Skeletal muscle satellite cell (primary cell): ENCODE data around the gene SYT11. TPM values are rescaled to one million over a fixed set of nuclear protein-coding genes. Genes with fewer than 3 reads are reported as not detected.
"Not testable (repeated sequence)": the region's sequence is repeated elsewhere in the genome, so short reads cannot be mapped to it uniquely, and the experiment has no call there.

Experiments used
- H3K27me3 ChIP-seq: 2 replicates; pipeline ENCODE4 v1.7.0; 2013; ENCODE audit warnings: low read length; ENCODE audit not compliant: control insufficient read depth, insufficient read depth
- H3K36me3 ChIP-seq: 2 replicates; pipeline ENCODE4 v1.7.0; 2013; ENCODE audit warnings: mild to moderate bottlenecking, control low read depth, low read length; ENCODE audit not compliant: insufficient read depth
- H3K4me1 ChIP-seq: 2 replicates; pipeline ENCODE4 v1.7.0; 2013; ENCODE audit warnings: low read length; ENCODE audit not compliant: control insufficient read depth, insufficient read depth
- H3K4me2 ChIP-seq: 2 replicates; pipeline ENCODE4 v1.7.0; 2013; ENCODE audit warnings: mild to moderate bottlenecking, low read length
- H3K4me3 ChIP-seq: 2 replicates; pipeline ENCODE4 v1.7.0; 2013; ENCODE audit warnings: low read length
- H3K9ac ChIP-seq: 2 replicates; pipeline ENCODE4 v1.7.0; 2013; ENCODE audit warnings: mild to moderate bottlenecking, low read depth, low read length, moderate library complexity
- H3K9me3 ChIP-seq: replicated peaks from 2 replicates; pipeline ENCODE4 v1.7.0; 2013; ENCODE audit warnings: mild to moderate bottlenecking, control low read depth, low read length
- total RNA-seq: library from RNA; depleted of rRNA; stranded (reverse); fragments of >200 nt; gene quantifications from 2 replicates; pipeline ENCODE4 v1.2.3, GENCODE V29; 2012; rRNA removed

The SYT11 gene
- total RNA-seq = 18.8 and 22.1 TPM in 2 replicates

- Histone ChIP-seq H3K27me3 (no peaks in the 10 kb centered on the region), H3K4me1 (peaks cover 16% of the 10 kb centered on the region), H3K9me3 (no peaks in the 10 kb centered on the region), H3K36me3 (peaks cover 8% of the 10 kb centered on the region), H3K9ac (peak within 1 kb of the TSS; percentile 90), H3K4me3 (peak within 1 kb of the TSS; percentile 73), H3K4me2 (peak within 1 kb of the TSS; percentile 84)
These were observed at the start of gene SYT11 for GRCh38 chr1:155859234-155859829. Gene SYT11, plus strand, starts transcription at chr1:155859567. Its CDS starts 195 bp downstream, at chr1:155859762.

DNA sequence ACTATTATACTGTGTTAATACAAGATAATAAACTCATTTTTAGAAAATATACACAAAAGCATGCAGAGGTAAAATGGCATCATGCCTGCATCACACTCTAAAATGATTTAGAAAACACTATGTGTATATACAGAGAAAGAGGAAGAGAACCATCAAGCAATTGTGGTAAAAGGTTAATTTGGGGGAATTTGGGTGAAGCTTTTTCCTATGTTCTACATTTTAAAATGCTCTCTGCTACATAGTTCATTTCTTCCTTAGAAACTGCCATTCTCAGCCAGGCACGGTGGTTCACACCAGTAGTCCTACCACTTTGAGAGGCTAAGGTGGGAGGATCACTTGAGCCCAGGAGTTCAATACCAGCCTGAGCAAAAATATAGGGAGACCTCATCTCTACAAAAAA, 46.5 kb upstream of the SYT11 start:
- no peaks in the 10 kb centered on the region for H3K4me1 ChIP-seq
- no peak overlapping the region for H3K4me3 ChIP-seq
- H3K27me3 ChIP-seq = no peaks in the 10 kb centered on the region
- H3K36me3 ChIP-seq = peaks cover 55% of the 10 kb centered on the region
- H3K9me3 ChIP-seq = no peaks in the 10 kb centered on the region
- no peak overlapping the region for H3K9ac ChIP-seq
- no peak overlapping the region for H3K4me2 ChIP-seq

GRCh38 chr1:155813672-155814071, 45.7 kb upstream of the SYT11 start:
- no peak overlapping the region for H3K9ac ChIP-seq
- no peaks in the 10 kb centered on the region for H3K27me3 ChIP-seq
- no peaks in the 10 kb centered on the region for H3K4me1 ChIP-seq
- H3K9me3 ChIP-seq = no peaks in the 10 kb centered on the region
- peaks cover 54% of the 10 kb centered on the region for H3K36me3 ChIP-seq
- H3K4me2 ChIP-seq = no peak overlapping the region
- H3K4me3 ChIP-seq = no peak overlapping the region

DNA sequence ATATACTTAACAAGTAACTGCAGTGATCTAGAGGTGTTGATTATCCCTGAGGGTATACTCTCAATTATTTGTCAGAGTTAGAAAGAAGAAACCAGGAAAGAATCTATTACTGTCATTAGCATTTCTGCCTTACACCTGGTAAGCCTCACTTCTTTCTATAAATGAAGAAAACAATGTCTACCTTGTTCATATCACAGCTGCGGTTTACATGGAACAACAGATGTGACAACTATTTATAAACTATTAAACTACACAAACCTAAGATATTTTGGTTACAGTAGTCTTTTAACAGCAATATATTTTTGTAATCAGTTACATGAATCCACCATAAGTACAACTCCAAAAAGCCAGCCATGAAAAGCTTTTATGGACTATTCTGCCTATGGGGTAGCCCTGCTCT, 43.0 kb upstream of the SYT11 start:
- H3K27me3 ChIP-seq = no peaks in the 10 kb centered on the region
- H3K9me3 ChIP-seq = no peaks in the 10 kb centered on the region
- H3K4me3 ChIP-seq = no peak overlapping the region
- H3K36me3 ChIP-seq = peaks cover 66% of the 10 kb centered on the region
- H3K4me2 ChIP-seq = no peak overlapping the region
- no peaks in the 10 kb centered on the region for H3K4me1 ChIP-seq
- no peak overlapping the region for H3K9ac ChIP-seq

- Histone ChIP-seq H3K9me3 (no peaks in the 10 kb centered on the region), H3K36me3 (peaks cover 18% of the 10 kb centered on the region), H3K27me3 (no peaks in the 10 kb centered on the region)
These were observed 31.9 kb upstream of the SYT11 start for GRCh38 chr1:155827450-155827849.

GRCh38 chr1:155831279-155831976, 27.9 kb upstream of the SYT11 start:
- Histone ChIP-seq H3K4me1 (peaks cover 11% of the 10 kb centered on the region), H3K4me2 (no peak overlapping the region), H3K36me3 (peaks cover 15% of the 10 kb centered on the region), H3K4me3 (no peak overlapping the region), H3K27me3 (no peaks in the 10 kb centered on the region), H3K9me3 (no peaks in the 10 kb centered on the region), H3K9ac (no peak overlapping the region)

More at GRCh38 chr1:155827450-155827849, 31.9 kb upstream of the SYT11 start:
- H3K9ac ChIP-seq = no peak overlapping the region
- H3K4me1 ChIP-seq = no peaks in the 10 kb centered on the region
- H3K4me3 ChIP-seq = no peak overlapping the region
- no peak overlapping the region for H3K4me2 ChIP-seq

DNA sequence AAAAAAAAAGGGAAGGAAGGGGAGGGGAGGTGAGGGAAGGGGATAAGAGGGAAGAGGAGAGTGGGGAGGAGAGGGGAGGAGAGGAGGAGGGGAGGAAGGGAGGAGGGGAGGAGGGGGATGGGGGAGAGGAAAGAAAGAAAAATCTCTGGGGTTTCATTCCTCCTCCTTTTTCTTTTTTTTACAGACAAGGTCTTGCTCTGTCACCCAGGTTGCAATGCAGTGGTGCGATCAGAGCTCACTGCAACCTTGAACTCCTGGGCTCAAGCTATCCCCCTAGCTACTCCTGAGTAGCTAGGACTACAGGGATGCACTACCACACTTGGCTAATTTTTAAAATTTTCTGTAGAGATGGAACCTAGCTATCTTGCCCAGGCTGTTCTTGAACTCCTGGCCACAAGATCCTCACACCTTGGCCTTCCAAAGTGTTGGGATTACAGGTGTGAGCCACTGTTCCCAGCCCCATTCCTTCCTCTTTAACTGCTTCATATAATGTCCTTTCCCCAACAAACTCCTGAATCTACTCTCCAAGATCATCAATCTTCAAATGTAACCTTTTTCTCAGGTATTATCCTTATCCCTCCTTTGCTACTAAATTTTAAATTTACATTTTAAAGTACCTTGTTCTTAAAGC, 25.6 kb upstream of the SYT11 start:
- no peak overlapping the region for H3K4me2 ChIP-seq
- H3K27me3 ChIP-seq = no peaks in the 10 kb centered on the region
- no peak overlapping the region for H3K9ac ChIP-seq
- H3K4me1 ChIP-seq = peaks cover 11% of the 10 kb centered on the region
- peaks cover 30% of the 10 kb centered on the region for H3K36me3 ChIP-seq
- H3K4me3 ChIP-seq = no peak overlapping the region
- no peaks in the 10 kb centered on the region for H3K9me3 ChIP-seq

DNA sequence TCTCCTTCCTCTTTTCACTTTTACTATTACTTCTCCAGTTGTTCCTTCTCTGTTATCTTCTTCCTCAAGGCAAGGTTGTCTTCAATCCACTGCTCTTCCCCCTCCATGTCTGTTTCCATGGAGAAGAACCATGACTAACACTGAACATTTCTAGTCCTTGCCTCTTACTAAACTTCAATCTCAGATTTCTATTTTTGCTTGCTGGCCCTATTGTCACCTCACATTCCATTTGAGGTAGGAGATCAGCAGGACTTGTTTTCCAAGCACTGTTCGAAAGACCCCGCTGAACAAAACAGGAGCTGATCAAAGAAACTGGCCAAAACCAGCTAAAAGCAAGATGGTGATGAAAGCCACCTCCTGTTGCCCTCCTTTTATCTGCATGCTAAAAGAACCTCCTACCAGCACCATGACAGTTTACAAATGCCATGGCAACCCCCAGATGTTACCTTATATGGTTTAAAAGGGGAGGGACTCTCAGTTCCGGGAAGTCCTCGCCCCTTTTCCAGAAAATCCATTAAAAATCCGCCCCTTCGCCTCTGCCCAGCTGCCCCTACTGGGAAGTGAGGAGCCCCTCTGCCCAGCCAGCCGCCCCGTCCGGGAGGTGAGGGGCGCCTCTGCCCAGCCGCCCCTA, 25.0 kb upstream of the SYT11 start:
- Histone ChIP-seq H3K4me2 (peak overlapping the region; percentile 13), H3K4me3 (no peak overlapping the region), H3K27me3 (no peaks in the 10 kb centered on the region), H3K4me1 (peaks cover 11% of the 10 kb centered on the region), H3K9ac (no peak overlapping the region), H3K9me3 (no peaks in the 10 kb centered on the region), H3K36me3 (peaks cover 30% of the 10 kb centered on the region)

DNA sequence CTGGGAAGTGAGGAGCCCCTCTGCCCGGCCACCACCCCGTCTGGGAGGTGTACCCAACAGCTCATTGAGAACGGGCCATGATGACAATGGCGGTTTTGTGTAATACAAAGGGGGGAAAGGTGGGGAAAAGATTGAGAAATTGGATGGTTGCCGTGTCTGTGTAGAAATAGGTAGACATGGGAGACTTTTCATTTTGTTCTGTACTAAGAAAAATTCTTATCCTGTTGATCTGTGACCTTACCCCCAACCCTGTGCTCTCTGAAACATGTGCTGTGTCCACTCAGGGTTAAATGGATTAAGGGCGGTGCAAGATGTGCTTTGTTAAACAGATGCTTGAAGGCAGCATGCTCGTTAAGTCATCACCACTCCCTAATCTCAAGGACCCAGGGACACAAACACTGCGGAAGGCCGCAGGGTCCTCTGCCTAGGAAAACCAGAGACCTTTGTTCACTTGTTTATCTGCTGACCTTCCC, 24.4 kb upstream of the SYT11 start:
- not testable (repeated sequence) for H3K9me3 ChIP-seq, H3K4me3 ChIP-seq, H3K4me2 ChIP-seq, H3K27me3 ChIP-seq, H3K9ac ChIP-seq
- H3K4me1 ChIP-seq = peaks cover 11% of the 10 kb centered on the region
- peaks cover 30% of the 10 kb centered on the region for H3K36me3 ChIP-seq

- no peaks in the 10 kb centered on the region for H3K9me3 ChIP-seq
- H3K4me2 ChIP-seq = no peak overlapping the region
- no peaks in the 10 kb centered on the region for H3K27me3 ChIP-seq
- H3K4me3 ChIP-seq = no peak overlapping the region
- H3K9ac ChIP-seq = no peak overlapping the region
- peaks cover 30% of the 10 kb centered on the region for H3K36me3 ChIP-seq
- H3K4me1 ChIP-seq = peaks cover 11% of the 10 kb centered on the region
These were observed 23.8 kb upstream of the SYT11 start for GRCh38 chr1:155835548-155835947.

DNA sequence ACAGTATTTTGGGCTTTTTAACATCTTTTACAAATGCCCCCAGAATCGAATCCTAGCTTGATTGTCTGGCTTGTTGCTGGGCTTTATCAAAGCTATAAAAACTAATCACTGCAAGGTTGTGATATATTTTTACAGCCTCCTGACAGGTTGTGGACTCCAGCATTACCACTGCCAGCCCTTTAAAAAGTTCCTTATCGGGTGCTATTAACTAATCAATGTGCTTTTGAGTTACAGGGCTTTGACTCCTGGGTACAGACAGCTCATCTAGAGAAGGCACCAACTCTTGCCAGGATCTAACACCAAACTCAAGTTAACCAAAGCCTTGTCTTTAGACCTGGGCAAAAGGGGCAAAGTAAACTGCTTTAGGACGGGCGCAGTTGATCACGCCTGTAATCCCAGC, 19.0 kb upstream of the SYT11 start:
- no peak overlapping the region for H3K4me2 ChIP-seq
- no peaks in the 10 kb centered on the region for H3K27me3 ChIP-seq
- H3K4me1 ChIP-seq = no peaks in the 10 kb centered on the region
- H3K9me3 ChIP-seq = no peaks in the 10 kb centered on the region
- no peak overlapping the region for H3K4me3 ChIP-seq
- H3K36me3 ChIP-seq = peaks cover 41% of the 10 kb centered on the region
- no peak overlapping the region for H3K9ac ChIP-seq
